Embryonic facial prominence (tissue), 1 donor: ENCODE measurements around the gene BATF.

Experiments used
- DNase-seq: peaks from one replicate; pipeline ENCODE4 v3.0.0-alpha.2; 2016; ENCODE audit errors: extremely low spot score

BATF gene

DNA sequence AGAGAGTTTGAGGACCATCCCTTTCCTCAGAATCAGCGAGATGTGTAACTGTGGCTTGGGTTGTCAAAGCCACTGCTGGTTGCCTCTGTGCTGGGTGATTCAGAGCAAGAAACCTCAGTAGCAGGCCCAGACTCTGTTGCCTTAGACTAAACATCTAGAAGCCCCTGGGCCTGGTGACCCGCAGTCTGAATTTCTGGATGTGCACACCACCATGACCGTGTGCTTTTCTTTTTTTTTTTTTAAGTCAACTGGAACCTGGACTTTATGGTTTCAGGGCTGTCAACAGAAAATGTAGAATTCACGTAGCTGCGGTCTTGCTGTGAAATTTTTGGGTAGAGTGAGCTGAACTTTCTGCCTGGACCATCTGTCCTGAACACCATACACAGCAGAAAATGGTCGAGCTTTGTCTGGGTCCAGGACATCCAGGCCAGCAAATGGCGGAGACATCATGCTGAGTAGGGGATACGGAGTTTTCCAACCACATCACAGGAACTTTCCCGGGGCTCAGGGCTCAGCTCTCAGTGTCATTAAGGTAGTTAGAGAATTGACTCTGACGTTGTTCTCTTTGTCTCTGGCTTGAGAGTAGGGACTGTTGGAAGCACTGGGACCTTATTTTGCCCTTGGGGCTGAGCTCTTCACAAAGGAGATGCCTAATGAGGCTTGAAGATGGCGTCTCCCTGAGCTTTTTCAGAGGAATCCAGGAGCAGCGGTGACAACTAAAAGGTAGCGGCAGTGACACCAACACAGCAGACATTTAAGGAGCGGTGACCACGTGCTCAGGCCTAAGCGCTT is 23.0 kb upstream of the BATF start:
- DNase-seq = no peak

DNA sequence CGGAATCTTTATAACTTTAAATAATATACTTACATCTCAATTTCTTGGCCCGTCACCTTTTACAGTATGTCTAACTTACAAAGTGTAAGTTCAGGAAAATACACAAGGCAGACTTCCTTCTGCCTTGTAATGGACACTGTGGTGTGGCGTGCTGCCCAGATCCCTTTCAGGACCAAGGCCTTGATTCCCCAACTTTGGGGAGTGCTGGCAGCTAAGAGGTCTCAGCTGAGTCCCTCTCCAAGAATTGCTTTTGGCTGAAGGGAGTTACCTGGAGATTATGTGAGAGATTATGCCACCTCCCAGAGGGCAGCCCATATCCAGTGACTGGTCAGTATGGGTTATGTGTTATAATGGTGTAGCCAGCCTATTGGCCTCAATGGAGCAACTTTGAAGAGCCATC is 21.2 kb upstream of the BATF start:
- no peak for DNase-seq

DNA sequence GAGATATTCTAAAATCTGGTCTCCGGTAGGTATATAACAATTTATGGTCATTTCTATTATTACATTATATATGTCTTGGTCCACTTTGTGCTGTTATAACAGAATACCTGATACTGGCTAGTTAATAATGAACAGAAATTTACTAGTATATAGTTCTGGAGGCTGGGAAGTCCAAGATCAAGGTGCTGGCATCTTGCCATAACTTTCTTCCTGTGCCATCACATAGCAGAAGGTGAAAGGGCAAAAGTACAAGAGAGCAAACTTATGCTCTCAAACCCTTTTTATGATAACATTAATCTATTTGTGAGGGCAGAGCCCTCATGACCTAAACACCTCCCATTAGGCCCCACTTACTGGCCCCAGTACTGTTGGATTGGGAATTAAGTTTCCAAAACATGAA is 17.9 kb upstream of the BATF start:
- DNase-seq = no peak

DNA sequence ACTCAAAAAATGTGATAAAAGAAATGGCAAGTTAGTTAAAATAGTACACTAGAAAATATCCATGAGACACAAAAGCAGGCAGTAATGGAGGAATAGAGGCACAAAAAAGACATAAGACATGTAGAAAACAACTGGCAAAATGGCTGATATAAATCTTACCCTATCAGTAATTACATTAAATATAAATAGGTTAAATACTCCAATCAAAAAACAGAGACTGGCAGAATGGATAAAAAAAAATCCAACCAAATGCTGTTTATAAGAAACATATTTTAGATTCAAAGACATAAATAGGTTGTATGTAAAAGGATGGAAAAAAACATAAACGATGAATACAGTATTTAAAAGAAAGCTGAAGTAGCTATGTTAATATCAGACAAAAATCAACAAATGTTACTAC is 15.3 kb upstream of the BATF start:
- no peak for DNase-seq

DNA sequence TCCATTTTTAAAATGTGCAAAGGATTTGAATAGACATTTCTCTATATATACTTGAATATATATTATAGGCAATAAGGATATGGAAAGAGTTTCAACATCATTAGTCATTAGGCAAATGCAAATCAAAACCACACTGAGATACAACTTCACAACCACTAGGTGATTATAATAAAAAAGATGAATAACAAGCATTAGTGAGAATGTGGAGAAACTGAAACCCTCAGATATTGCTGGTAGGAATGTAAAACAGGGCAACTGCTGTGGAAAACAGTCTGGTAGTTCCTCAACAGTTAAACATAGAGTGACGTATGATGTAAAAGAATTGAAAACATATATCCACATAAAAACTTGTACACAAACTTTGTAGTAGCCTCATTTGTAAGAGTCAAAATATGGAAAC is 11.7 kb upstream of the BATF start:
- DNase-seq = no peak

DNA sequence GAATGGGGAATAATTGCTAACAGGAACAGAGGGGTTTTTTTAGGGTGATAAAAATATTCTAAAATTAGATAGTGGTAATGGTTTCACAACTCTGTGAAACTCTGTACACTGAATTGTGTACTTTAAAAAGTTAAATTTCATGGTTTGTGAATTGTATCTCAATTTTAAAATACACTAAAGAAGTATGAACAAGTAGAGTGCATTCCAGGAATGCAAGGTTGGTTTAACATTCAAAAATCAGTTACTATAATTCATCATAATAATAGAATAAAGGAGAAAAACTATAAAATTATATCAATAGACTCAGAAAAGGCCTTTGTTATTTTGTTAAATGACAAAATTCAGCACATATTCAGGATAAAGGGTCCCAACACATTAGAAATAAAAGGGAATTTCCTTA is 11.1 kb upstream of the BATF start:
- no peak for DNase-seq

DNA sequence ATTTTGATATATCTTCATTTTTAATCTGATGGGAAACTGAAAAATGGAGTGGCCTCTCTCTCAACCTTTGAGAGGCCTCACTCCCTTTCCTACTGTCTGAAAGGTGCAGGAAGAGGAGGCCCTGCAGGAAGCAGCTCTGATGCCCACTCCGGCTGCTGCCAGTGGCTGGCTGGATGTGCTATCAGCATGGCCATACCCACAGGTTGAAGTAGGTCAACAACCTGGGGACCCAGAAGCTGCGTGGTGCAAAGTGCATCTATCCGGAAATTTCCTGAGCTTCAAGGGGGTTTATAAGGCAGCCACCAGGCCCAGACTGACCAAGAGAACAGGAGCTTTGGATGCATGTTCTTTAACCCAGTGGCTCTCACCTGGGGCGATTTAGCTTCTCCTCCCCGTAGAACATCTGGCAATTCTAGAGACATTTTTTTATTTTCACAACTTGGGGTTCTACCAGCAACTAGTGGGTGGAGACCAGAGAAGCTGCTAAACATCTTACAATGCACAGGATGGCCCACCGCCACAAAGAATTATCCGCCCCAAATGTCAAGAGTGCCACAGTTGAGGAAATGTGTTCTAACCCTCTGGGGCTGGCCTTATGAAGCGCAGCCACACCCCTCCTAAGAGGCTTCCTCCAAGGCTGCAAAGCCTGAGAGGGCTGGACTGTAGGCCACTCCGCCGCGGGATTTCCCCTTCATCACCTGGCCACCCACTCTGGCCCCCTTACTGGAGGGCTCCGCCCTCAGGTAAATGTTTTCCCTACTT is 8.2 kb upstream of the BATF start:
- no peak for DNase-seq

DNA sequence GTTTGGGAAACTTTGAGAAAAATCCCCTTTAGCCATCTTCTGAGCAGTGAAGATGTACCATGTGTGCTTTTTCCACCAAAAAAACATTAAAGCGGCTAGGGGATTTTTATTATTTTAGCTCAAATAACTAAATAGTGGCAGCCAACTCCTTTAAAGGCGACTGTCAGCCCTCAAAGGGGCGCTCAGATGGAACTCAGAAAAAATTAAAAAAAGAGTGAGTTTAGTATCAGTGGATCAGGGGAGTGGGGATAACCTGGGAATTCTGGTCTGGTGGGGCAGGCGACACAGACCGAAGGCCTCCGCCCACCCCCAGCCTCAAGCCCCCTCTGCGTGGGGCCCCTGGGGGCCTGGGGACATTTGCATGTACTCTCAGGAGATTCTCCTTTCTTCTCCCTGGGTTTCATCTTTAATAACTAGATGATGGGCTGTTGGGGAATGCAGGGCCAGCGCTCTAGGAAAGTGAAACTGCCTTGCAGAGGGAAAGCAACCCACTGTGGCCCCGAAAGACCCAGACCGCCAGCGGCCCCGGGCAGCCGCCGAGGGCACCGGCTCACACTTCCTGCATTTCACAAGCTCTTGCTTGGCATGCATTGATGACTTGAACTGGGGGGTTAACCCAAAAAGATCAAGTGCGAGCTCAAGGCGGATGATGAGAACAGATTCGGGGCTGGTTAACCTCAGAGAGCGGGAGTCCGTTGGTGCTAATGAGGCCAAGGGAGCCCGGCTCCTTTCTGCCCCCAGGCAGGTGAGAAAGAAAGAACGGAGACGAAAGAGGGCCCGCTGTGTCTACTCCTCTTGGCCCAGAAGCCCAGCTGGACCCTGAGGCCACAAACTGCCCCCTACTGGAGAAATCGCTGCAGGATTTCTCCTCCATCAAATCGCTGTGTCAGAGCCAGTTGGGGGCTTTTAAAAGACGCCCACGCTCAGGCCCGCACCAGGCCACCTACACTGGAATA is 7.3 kb upstream of the BATF start:
- DNase-seq = no peak

DNA sequence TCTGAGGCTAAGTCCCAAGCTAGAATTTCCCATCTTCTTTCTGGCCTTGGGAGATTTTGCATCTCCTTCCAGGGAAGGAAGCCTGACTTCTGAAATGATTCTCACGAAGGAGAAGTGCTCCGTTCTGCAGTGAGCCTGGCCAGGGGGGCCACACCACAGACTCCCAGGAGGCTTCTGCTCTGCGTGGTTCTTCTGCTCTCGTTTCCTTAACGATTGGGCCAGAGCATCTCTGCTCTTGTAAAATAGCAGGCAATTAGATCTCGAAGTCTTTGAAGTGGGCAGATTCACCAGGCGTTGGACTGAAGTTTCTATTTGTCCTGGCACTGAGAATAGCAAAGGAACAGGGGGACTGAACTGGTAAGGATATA is 6.7 kb upstream of the BATF start:
- no peak for DNase-seq

DNA sequence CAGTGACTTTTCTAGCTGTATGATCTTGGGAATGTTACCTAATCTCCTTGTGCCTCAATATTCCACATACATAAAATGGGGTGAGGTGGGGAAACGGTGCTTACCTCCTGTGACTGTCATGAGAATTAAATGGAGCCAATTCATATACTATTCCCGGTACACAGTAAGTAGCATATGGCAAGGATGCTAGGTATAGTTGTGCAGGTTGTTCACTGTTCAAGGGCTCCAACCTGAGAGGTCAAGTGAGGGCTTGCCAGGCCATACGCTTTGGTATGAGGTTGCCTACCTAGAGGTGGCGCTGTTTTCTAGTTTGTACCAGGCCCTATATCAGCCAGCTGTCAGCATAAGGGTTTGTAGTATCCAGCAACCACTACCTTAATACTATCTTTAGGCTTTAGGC is 3.6 kb upstream of the BATF start:
- DNase-seq = no peak

DNA sequence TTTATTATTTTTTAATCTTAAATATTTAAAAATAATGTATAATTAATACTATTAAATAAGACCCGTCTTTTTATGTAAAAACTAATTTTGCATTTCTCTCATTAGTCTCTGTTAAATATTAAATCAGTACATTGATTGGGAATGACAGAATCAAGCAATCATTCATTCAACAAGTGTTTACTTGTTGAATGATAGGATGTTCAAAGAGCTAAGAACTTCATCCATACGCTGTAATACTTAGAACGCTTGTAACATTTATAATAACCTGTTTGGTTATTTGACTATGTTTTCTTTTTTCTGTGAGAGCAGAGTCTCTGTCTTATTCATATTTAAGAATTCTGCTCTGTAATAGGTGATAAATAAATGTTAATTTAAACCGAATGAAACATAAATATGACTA is 2.9 kb upstream of the BATF start:
- DNase-seq = no peak

DNA sequence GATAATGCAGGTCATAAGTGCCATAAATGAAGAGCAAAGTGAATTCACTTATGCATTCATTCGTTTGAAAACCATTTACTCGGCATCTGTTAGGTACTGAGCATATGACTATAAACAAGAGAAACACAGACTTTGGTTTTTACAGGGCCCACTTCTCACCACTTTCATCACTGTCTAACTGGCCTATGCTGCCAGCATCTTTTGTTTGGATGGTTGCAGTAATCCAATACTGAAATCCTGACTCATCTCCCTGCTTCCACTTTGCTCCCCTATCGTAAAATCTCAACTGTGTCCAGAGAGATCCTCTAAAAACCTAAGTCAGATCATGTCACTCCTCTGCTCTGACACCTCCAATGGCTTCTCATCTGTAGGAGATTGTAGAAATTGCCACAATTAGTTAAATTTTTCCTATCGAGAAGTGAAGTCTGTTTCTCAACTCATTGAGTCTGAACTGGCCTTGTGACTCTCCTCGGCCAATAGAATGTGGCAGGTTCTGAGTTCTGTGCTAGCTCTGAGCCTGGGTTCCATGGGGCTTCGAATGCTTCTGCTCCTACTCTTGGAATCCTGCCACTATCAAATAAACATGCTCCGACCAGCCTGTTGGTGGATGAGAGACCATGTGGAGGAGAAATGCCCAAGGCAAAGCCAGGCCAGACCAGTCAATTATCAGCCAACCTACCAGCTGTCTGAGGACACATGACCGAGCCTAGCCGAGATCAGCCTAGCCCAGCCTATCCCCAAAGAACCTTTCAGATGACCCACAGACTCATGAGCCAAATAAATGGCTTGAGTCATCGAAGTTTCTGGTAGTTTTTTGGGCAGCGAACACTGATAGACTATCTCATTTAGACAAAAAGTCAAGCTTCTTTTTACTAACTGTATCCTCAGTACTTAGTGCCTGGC is 2.2 kb upstream of the BATF start:
- DNase-seq = no peak

DNA sequence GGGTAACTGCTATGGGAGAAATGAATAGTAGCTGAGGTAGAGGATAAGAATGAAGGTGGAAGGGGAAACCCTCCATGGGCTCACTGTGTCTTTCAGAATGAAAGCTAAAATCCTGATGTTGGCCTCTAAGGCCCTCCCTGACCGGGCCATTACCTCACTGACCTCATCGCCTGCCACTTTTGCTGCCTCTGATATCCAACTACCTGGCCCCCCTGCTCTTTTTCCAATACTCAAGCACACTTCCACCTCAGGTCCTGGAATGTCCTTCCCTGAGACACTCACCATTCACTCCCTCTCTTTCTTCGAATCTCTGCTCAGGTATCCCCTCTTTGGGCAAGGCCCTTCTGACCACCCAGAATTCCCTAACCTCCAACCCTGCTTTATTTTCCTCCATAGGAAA is 1.4 kb upstream of the BATF start:
- no peak for DNase-seq

DNA sequence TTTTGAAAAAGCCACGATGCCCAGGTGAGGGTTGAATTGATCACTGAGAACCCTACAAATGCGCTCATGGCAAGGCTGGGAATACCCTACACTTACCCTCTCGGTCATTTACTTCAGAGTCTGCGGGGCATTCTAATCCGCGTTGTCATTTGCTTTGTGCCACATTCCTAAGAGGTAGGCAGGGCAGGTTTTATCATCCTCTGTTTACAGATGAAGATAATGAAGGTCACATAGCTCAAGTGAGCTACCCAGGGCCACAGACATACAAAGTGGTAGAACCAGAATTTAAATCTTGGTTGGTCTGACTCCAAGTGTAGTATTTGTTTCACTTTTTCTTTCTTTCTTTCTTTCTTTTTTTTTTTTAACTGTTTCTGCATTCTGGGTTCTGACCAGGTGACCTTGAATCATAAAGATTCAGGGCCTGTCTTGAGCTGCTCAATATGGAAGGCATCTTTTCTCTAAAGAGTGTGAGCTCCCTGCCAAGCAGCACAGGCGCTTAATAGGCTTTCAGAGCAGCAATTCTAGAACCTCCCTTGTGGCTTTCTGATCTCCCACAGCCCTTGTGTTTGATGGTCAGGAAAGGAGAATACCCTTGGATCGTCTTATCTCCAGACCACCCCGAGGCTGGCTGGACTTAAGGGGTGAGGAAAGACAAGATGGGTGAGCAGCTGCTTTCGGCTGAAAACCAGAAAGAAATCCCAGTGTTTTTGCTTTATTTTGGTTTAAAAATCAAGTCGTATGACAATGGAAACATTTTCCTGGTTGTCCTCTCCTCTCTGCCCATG is 662 bp upstream of the BATF start:
- no peak for DNase-seq

DNA sequence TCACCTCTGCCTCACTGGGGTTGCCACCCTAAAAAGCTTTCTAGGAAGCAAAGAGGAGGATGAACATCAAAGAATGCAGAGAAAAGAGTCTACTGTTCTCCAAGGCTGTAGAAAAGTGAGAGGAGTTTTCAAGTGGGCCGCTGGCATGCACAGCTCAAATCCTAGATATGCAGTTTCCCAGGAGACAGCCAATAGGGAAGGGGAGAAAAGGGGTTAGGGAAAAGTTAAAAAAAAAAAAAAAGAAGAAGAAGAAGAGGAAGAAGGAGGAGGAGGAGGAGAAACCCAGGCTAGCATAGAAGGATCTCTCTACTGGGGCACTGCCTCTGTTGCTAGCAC is 682 bp downstream of the BATF start:
- no peak for DNase-seq

DNA sequence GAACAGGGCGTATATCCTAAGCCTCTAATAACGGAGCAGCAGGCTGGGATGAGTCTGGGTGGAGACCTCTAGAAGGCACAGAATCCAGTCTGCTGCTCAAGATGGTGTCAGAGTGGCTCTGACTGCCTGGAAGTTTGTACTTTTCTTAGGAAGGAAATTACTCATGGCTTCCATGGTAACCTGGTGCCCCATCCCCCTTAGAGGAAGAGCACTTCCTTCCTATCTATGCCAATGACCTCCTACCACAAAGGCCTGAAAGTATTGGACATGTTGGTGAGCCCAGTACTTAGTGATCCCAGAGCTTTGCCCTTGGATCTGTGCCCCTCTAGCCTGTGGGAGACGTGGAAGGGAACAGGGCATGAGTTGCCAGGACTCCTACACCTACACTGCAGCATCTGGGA is 1.5 kb downstream of the BATF start:
- DNase-seq = no peak

DNA sequence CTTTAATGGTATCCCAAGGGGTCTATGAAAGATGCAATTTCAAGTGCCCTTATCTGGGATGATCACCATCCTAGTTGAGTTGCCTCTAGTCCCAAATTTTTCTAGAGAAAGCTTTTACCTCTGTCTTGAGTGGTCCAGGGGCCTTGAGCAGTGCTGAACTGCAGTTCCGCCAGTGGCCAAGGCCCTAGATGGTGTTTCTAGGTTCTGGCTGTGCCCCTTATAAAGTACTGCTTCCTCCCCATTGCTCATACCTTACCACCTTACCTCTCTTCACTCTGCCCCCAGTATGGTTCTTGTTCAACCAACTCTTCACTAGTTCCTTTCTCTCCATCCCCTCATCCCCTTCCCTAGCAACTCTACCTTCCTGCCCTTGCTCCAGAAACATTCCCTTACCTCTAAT is 3.7 kb downstream of the BATF start:
- DNase-seq = no peak

DNA sequence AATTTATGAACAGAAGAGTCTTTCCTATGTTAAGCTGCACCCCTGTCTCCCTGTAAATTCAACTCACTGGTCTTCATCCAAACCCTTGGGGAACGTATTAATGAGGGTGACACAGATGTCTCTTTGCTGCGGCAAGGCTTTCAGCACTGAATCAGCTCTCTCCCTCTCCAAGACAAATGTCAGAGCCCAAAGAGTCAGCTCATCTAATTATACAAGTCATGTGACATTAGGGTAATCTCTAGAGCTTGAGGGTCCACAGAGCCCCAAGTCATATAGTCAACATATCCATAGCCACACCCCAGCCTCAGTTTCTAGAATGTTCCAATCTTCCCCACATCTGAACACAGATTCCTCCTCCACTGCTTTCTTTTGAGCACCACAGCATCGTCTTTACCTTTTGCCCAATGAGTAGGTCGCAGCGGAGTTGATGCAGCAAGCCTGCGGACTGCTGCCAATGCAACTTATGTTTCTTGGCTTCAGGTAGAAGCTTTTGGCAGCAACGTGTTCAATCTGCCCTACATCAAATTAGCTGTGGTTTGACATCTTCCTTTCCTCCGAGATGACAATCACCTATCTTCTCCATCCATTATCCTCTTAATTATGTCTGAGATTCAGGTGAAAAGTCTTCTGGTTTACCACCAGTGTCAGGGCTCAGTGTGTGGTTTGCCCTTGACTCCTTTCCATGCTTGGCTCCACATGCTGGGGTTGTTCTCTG is 5.3 kb downstream of the BATF start:
- no peak for DNase-seq

DNA sequence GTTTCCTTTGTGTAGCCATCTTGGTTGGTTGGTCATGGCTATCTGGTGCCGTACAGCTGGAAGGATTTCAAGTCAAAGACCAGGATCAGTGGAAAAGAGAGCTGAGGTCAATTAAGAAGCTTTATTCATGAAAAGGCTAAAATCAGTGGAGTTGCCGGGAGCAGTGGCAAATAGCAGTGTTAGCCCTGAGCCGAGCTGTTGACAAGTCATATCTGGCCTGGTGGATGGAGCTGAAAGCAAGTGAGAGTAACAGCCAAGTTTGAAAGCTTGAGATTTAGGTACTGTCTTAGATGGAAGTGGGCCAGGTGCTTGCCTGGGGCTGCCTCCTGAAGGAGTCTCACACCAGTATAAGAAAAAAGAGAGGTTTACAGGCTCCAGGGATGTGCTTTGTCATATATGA is 9.0 kb downstream of the BATF start:
- no peak for DNase-seq

DNA sequence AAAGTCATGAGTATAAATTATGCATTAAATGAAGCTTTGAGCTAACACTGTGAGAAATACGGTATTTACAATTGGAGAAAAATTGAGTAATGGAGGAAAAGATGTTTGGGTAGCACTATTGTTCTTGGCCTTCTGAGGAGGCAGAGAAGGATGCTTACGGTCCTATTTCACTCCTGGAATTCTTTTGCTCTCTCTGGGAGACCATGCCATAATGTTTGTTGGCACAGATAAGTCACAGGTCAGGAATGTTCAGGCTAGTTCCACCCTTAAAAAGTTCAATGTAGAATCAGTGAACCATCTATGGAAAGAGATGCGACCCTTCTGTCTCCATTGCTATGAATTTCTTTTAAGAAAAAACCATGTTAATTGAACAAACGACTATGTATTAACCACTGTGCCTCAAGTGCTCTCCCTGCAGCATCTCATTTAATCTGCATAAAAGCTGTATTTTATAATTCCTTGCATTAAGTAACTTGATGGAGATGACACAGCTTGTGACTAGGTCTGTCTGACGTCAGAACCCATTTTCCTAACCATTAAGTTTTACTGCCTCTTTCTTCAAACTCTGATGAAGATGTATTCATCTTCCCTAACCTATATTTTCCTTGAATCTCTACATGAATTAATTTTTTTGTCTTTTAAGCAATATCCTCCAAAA is 9.5 kb downstream of the BATF start:
- DNase-seq = no peak
